Activated CD8-positive, alpha-beta memory T cell treated with anti-CD3 and anti-CD28 coated beads for 36 hours (primary cell): ENCODE data around the gene RBM47. TPM values are rescaled to one million over a fixed set of nuclear protein-coding genes. Genes with fewer than 3 reads are reported as not detected.
"Not testable (repeated sequence)": the region's sequence is repeated elsewhere in the genome, so short reads cannot be mapped to it uniquely, and the experiment has no call there.

ENCODE experiments used
- CTCF ChIA-PET: fragments of 350-600 bp; sonication (Branson Sonifier 250); formaldehyde crosslinking; loops from one replicate; lab custom pipeline; 2021; ENCODE audit warnings: antibody characterized with exemption; lab: Charles Lee
- POLR2A ChIA-PET: fragments of 350-600 bp; sonication (Branson Sonifier 250); formaldehyde crosslinking; loops from one replicate; lab custom pipeline; 2021; ENCODE audit warnings: antibody characterized with exemption; lab: Charles Lee
- total RNA-seq, 2 experiments: library from RNA; stranded (reverse); gene quantifications; one replicate each; pipeline ENCODE4 v1.2.3, GENCODE V29; 2021

RBM47 gene
- total RNA-seq, 2 experiments from 2014 or later, result 0.67 to 0.76 TPM

DNA sequence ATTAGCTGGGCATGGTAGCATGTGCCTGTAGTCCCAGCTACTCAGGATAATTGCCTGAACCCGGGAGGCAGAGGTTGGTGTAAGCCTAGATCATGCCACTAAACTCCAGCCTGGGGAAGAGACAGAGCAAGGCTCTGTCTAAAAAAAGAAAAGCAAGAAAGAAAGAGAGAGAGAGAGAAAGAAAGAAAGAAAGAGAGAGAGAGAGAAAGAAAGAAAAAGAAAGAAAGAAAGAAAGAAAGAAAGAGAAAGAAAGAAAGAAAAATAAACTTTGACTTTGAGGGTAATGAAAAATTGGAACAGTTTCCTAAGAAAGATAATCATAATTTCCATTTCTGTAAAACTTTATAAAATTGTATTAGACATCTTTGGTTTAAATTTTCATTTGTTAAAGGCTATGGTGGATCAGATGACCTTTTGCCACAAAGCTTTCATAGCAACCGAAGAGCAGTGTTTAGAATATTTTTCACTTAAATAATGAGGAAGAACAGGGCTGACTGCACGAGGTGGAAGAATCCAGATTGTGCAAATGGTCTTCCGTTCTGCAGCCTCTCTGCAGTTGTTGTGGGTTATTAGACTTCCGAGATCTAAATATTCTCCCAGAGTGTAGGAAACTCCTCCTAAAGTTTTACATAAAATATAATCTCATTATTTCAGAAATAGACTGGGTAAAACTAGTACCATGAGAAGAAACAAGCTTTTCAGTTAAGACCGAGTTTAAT, 55.9 kb downstream of the RBM47 start:
- ChIA-PET POLR2A (interaction anchor here (0.6 kb wide), 1 partner anchor 93 kb away, joined by 10 read pairs; no protein-coding TSS in a partner anchor), CTCF (no interaction called here)

DNA sequence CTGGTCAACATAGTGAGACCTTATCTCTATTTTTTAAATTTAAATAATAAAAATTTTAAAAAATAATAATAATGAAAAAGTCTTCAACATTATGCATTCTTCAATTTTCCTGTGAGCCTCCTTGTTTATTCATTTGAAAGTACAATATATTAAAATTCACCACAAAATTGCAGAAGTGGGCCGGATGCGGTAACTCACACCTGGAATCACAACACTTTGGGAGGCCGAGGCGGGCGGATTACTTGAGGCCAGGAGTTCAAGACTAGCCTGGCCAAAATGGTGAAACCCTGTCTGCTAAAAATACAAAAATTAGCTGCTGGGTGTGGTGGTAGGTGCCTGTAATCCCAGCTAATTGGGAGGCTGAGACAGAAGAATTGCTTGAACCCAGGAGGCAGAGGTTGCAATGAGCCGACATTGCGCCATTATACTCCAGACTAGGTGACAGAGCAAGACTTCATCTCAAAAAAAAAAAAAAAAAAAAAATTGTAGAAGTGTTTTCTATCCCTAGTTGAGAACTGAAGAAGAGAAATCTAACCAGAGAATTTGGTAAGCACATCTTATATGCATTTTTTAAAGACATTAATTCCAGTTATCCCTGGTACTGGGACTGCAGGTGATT, 56.9 kb downstream of the RBM47 start:
- POLR2A ChIA-PET, result no interaction called here
- CTCF ChIA-PET, result no interaction called here

DNA sequence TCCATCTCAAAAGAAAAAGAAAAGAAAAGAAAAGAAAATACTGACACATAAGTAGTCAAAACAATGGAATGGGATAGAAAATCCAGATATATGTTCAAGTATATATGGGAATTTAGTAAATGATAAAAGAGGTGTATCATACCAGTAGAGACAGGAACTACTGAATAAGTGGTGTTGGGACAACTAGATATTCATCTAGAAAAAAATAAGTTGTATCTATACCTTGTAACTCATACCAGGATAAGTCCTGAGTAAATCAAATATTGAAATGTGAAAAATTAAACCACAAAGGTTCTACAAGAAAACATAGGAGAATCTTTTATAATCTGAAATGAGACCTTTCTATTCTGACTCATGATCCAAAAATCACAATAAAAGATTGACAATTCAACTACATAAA, 58.5 kb downstream of the RBM47 start:
- ChIA-PET CTCF (no interaction called here), POLR2A (no interaction called here)

DNA sequence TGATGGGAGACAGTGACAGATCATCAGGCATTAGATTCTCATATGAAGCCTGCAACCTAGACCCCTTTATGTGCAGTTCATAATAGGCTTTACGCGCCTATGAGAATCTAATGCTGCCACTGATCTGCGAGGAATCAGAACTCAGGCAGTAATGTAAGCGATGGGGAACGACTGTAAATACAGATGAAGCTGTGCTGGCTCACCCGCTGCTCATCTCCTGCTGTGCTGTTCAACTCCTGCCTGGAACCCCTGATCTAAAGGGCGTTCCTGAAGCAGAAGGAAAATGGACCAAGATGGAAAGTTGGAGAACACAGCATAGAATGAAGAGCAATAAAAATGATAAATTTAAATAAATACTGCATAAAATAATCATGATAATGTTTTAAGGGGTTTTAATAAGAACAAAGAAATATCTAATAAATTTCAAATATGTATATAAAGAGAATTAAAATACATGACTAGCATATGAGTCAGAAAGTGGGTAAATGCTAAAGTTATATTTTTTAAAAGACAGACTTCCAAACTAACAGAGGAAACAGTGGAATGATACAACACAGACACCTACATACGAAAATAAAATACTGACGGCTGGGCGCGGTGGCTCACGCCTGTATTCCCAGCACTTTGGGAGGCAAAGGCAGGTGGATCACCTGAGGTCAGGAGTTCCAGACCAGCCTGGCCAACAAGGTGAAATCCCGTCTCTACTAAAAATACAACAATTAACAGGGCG, 59.2 kb downstream of the RBM47 start:
- ChIA-PET POLR2A (no interaction called here), CTCF (no interaction called here)

DNA sequence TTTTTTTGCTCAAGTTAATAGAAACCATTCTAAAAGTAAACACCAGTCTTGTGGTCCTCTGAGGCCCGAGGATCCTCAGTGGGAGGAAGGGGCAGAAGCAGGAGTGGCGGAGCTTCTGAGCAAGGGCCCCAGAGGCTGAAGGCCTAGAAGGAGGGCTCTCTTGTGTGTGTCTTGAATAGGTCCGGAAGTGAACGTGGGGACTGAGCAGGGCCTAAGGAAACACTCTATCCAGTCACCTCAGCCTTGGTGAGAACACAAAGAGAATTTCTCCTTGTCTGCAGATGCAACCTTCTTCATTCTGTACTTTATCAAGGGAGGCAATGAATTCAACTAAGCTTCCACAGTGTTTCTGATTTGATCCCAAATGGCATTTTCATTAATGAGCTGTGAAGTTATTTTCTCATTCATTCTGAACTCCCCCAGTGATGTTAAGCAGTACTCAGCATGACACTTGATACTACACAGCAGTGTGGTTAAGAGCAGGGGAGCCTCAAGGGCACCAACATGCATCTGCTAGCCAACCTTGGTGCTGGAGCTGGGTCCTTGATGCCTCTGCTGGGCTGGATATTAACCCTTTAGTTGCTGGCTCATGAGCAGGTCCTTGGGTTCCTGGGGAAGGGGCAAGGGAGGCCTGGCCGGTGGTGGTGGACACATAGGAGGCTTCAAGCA, 64.7 kb downstream of the RBM47 start:
- CTCF ChIA-PET, result no interaction called here
- POLR2A ChIA-PET, result no interaction called here

DNA sequence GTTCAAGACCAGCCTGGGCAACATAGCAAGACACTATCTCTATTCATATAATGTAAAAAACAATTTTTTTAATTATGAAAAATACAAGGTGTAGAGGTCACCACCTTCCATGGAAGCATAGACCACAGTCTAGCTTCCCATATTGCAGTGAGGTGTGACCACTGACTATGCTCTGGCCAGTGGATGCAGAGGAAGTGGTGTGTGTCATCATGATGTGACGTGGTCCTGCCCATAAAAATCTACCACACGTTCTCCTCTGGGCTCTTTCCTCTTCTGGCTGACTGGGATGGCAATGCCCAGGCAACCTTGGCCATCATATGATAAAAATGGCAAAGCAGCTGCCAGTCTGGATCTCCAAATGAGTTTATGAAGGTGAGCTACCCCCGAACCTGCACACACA, 65.7 kb downstream of the RBM47 start:
- ChIA-PET POLR2A (no interaction called here), CTCF (interaction anchor here (1.3 kb wide), 1 partner anchor 17 kb away, joined by 3 read pairs; no protein-coding TSS in a partner anchor)

DNA sequence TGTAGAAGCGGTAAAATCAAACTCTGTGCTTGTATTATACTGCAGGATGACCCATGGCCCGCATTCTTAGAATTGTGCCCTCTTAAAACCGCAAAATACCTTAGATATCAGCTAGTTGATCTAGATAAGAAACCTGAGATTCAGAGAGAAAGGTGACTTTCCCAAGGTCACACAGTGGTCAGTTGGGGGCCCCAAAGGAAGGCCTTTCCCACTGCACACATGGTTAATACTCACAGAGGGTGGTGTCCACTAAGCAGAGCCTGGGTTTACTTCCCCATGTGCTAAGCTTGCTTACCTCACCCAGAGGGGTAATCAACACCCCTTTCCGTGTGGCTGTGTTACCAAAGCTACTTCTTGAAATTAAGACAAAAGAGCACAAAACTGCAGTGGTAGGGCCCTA, 66.3 kb downstream of the RBM47 start:
- POLR2A ChIA-PET, result no interaction called here

DNA sequence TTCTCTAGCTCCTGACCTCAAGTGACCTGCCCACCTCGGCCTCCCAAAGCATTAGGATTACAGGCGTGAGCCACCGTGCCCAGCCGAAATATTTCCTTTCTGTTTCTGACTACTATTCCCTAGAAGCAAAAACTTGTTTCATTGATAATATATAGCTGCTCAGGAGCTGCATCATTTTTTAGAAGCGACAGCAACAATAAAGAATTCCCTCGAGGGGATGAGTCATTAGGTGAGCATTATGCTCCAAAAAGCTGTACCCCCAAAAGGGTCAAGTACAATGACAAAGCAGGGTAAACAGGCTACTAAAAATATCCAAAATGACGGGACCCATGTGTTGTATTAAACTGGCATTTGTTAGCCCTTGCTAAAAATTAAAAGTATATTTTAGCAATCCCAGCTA, 67.0 kb downstream of the RBM47 start:
- CTCF ChIA-PET, result interaction anchor here (1.3 kb wide), 1 partner anchor 16 kb away, joined by 3 read pairs; no protein-coding TSS in a partner anchor

More for the DNA sequence above, 66.3 kb downstream of the RBM47 start:
- CTCF ChIA-PET, result interaction anchor here (1.3 kb wide), 1 partner anchor 17 kb away, joined by 3 read pairs; no protein-coding TSS in a partner anchor

DNA sequence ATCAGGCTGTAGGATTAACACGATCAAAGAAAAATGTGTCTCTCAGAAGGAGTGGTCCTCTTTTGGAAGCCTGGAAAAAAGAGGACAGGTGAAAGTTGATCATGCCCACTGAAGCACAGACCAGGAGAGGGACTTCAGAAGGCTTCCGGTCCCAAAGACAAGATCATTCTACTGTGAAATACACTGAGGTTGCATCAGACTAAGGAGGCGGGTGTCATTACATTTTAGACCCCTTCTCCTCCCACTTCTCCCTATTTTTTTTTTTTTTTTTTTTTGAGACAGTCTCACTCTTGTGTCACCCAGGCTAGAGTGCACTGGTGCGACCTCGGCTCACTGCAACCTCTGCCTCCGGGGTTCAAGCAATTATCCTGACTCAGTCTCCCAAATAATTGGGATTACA, 67.5 kb downstream of the RBM47 start:
- POLR2A ChIA-PET, result no interaction called here
- CTCF ChIA-PET, result no interaction called here

More for the DNA sequence above, 67.0 kb downstream of the RBM47 start:
- POLR2A ChIA-PET, result no interaction called here

DNA sequence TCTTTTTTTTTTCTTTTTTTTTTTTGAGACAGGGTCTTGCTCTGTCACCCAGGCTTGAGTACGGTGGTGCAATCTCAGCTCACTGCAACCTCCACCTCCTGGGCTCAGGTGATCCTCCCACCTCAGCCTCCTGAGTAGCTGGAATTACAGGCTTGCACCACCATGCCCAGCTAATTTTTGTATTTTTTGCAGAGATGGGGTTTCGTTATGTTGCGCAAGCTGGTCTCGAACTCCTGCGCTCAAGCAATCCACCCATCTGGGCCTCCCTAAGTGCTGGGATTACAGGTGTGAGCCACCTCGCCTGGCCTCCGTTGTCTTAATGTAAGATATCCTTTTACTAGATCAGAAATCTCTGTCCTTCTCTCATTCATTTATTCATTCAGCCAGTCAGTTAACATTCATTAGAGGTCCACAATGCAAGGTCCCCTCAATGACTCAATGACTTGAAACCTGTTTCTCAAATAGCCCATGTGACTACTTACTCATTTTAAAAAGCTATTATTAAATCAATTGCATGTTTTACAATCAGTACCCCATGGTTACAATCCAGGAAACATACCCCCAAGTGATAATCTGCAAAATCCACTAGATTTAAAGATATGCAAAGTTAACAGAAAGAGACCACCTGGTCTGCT, 68.0 kb downstream of the RBM47 start:
- CTCF ChIA-PET, result not testable (repeated sequence)

DNA sequence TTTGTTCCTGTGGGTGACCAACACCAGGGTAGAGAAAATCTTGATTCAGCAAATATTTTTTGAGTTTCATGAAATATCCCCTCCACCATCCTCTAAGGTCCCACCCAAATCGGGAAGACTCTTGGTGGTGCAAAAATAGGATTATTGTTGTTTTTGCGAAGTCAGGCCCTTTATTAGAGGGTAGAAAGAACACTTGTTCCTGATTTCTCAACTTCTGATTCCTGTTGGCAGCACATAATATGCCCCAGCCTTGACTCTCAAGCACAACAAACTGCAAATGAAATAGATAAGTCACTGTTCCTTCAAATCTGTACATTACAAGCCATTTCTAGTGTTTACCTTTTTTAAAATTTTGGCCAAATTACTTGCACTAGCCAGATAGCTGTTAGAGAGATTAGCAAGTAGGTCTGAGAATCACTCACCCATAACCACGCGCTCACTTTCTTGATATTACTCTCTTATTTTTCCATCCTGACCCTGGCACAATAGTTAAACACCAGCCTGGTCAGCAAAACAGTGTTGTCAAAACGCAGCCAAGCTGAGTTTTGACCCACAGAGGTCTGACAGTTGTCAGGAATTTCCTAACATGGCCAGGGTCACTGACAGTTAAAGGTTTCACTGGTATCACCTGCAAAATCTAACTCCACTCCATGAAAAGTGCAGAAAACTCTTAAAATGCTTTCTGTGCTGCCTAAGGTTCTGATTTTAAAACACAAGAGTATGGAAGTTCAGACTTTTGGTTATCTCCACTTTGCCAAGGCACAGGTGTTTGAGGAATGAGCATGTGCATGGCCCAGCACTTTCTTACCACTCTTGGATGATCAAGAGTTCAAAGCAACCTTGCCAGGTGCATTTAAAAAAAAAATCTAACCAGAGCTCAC, 69.8 kb downstream of the RBM47 start:
- CTCF ChIA-PET, result no interaction called here
- POLR2A ChIA-PET, result no interaction called here

More for the DNA sequence above, 68.0 kb downstream of the RBM47 start:
- POLR2A ChIA-PET, result interaction anchor here (0.6 kb wide), 1 partner anchor 1473 kb away, joined by 3 read pairs; no protein-coding TSS in a partner anchor

DNA sequence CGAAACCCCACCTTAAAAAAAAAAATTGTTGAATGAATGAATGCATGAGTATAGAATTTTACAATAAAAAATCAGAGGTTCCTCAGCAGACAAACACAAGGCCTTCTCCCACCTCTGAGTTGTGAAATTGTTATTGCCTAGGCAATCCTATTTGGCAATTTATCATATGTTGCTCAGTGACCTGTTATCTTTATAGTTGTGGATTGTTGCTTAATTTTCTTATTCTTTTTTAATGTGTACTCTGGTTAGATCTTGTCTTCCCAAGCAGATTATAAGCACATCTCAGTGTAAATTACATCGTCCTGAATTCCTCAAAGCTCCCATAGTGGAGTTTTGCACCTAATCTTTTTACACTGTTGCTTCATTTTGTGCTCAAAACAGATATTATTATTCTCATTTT, 71.9 kb downstream of the RBM47 start:
- ChIA-PET POLR2A (no interaction called here), CTCF (interaction anchor here (0.5 kb wide), 1 partner anchor 114 kb away, joined by 3 read pairs; no protein-coding TSS in a partner anchor)

DNA sequence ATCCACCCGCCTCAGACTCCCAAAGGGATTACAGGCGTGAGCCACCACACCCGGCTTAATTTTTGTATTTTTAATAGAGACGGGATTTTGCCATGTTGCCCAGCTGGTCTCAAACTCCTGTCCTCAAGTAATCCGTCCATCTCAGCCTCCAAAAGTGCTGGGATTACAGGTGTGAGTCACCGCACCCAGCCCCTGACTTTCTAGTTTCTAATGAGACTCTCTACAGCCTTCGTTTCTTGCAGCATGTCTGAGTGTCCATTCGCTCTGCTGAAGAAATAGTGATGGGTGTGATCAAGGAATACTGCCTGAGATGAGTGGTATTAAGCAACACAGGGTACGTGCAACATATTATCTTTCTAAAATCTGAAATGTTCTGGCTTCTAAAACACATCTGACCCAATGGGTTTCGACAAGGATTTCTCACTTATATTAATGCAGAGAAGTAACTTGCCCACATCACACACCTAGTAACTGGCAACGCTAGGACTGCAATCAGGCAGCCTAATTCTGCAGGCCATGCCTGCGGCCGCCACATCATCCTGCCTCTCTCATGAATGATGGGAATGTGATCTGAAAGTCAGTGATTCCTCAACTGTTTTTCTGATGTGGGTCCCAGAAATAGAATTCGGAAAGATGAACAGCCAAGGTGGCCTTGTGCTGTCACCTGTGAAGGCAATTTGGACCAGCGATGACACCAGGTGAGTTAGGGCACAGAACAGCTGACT, 74.3 kb downstream of the RBM47 start:
- ChIA-PET POLR2A (no interaction called here), CTCF (no interaction called here)

DNA sequence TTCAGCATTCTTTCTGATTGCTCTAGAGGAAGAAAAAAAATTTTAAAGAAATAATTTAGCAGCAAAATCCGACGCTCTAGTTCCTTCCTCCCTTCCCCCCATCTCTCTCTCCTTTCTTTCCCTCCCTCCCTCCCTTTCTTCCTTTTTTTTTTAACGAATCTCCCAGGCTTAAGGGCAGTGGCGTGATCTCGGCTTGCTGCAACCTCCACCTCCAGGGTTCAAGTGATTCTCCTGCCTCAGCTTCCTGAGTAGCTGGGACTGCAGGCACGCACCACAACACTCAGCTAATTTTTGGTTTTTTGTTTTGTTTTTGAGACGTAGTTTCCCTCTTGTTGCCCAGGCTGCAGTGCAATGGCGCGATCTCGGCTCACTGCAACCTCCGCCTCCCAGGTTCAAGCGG, 75.0 kb downstream of the RBM47 start:
- CTCF ChIA-PET, result interaction anchor here (0.7 kb wide), 1 partner anchor 214 kb away, joined by 6 read pairs; no protein-coding TSS in a partner anchor
- POLR2A ChIA-PET, result not testable (repeated sequence)

DNA sequence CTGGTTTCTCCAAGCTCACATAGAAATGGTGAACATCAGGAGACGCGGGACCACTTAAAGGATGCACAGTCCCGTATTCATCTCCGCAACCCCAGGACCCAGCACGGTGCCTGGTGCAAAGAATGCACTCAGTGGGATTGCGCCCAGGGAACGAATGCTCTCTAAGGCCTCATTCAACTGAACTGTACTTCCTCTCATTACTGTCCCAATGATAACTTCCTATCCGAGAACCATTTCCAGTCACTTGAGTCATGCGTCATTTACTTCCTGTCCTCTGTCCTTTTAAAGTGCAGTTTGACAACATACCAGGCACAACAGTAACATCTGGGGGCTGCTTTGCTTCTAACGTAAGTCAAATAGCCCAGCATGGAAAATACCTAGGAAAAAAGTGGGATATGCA, 75.7 kb downstream of the RBM47 start:
- ChIA-PET CTCF (interaction anchor here (0.6 to 0.7 kb wide), 2 partner anchors 118 to 213 kb away, joined by 3 to 6 read pairs; no protein-coding TSS in a partner anchor), POLR2A (no interaction called here)

DNA sequence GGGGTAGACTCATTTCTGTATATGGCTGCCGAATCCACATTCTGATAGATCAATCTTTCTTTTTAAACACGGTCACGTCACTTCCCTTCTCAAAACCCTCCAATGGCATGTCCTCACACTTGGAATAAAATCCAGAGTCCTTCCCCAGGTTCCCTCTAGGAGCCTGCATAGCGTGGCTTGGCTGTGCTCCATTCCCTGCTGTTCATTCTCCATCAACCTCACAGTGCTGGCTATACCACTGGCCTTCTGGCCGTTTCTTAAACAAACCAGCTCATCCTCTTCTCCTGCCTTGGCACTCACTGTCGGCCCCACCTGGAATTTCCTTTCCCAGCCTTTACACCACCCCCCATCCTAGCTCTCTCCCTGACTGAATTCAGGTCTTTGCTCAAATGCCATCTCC, 77.1 kb downstream of the RBM47 start:
- CTCF ChIA-PET, result interaction anchor here (0.6 kb wide), 1 partner anchor 31 kb away, joined by 5 read pairs; no protein-coding TSS in a partner anchor
- POLR2A ChIA-PET, result no interaction called here

DNA sequence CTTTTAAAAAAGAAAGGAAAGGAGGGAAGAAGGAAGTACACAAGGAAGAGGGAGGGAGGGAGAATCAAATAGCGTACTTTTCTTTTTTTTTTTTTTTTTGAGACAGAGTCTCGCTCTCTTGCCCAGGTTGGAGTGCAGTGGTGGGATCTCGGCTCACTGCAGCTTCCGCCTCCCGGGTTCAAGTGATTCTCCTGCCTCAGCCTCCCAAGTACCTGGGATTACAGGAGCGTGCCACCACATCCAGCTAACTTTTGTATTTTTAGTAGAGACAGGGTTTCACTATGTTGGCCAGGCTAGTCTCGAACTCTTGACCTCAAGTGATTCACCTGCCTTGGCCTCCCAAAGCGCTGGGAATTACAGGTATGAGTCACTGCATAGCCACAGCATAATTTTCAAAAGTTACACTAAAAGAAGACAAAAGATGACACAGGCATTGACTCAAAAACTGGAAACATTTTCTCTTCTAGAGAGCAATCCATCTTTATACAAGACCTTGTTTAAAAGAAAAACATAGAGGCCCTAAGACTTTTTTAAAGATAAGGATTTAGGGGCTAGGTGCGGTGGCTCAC, 78.0 kb downstream of the RBM47 start:
- CTCF ChIA-PET, POLR2A ChIA-PET: not testable (repeated sequence)
